Superior temporal gyrus (tissue), 1 donor: Measurements from ENCODE around the gene DIS3L2.
"Not testable (repeated sequence)": the region's sequence is repeated elsewhere in the genome, so short reads cannot be mapped to it uniquely, and the experiment has no call there.

Experiments
- DNase-seq: peaks from one replicate; pipeline ENCODE4 v3.0.0-alpha.2; 2016; ENCODE audit errors: extremely low spot score

DIS3L2 gene

DNA sequence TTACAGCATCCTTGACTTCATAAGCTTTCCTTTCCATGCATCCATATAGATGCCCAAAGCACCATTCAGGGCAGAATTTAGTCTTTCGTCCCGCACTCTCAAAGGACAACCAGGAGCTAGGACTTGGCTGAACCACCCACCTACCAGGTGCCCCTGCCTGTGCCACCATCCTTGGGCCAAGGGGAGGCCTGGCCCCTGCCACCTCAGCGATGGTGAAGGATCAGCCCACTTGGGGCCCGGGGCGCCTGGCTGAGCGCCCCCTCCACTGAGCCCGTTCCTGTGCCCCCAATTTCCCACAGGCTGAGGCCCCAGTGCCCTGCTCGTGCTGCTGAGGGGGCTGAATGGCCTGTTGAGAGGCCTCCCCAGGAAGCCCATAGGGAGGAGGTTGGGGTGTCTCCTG, 383.7 kb downstream of the DIS3L2 start:
- no peak for DNase-seq

DNA sequence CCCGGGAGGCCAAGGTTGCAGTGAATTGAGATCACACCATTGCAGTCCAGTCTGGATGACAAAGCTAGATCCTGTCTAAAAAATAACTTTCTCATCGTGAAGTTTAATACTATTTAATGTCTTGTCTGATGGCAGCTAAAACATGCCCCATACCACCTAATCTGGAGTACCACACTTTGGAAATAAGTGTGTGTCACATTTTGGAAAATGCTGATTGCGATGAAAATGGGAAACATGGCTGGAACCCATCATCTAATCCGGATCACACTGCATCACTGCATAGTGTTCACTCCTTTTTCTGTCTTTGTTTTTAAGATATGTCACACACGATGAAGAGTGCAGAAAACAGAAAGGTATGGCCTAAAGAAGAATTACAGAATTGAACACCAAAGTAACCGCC, 385.9 kb downstream of the DIS3L2 start:
- DNase-seq = no peak

DNA sequence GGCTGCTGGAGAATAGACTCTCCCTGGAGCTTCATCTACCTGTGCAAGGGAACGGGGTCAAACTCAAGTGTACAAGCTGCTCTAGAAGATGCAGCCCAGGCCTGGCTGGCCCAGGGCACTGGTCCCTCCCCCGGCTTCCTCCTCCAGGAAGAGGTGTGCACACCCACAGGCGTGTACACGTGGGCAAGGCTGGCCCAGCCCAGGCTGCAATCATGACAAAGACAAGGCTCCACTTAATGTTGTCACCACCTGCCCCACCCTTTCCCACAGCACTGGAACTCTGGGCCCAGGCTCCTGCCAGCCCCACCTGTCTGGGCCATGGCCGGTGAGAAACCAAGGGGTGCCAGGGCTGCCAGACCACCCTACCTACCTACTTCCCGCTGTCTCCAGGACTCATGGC, 387.4 kb downstream of the DIS3L2 start:
- no peak for DNase-seq

- no peak for DNase-seq
Observed at GRCh38 chr2:232349546-232349945, 388.0 kb downstream of the DIS3L2 start.

- no peak for DNase-seq
Observed at GRCh38 chr2:232349946-232350635, 388.6 kb downstream of the DIS3L2 start.

DNA sequence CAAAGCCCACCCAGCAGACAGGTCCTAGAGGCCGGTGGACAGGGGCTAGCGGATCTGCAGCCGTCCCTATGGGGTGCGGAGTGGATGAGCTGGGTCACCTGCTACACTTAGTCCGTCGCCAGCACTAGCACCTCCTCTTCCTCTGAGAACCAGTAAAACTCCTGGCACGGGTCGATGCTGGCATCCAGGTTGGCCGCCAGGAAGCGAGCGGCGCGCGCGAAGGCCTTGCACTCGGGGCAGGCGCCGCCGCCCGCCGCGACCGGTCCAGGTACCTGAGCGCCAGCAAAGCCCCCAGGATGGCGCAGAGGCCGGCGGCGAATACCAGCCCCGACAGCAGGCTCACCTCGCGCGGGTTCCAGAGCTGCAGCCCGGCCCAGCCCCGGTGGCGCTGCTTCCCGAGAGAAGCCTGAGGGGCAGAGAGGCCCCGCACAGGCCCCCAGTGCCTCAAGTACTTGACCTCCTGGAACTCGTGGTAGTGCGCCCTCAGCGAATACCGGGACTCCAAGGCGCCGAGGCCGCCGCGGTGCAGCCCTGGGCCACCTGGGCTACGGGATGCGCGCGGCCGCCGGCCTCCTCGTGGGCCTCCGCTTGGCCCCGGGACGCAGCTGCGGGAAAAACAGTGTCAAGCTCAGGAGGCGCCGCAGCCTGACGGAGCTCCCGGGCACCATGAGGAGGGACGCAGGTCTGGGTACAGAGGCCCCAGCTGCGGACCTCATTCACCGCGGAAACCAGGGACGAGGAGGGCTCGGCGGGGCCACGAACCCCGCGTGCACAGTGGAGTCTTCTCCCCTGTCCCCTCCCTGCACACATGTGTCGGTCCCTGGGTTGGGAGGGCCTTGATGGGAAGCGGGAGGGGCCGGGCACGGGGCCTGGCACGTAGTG, 389.5 kb downstream of the DIS3L2 start:
- no peak for DNase-seq

- DNase-seq = no peak
Observed at GRCh38 chr2:232351686-232352510, 390.4 kb downstream of the DIS3L2 start.

DNA sequence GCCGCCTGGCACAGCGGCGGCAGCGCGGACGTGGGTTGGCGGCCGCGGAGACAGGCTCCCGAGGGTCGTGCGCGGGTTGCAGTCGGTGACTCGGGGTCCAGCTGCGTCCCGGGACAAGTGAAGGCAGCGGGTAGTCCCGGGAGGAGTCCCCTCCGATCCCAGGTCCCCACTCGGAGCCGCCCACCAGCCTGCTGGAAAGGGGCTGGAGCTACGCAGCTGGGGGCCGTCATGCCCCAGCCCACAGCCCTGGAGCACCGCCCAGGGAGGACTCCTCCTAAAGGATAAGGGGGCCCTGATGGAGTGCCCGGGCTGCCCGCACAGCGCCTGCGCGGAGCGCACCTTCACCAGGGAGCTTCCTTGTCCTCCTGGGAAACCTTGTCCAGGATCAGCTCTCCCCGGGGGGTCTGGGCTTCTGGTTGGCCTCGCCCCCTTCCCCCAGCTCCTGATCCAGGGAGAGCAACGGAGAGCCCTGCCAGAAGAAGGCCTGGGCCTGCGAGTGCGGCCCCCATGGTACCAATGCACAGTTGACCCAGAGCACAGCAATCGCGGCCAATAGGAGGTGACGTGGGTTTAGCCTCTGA, 391.1 kb downstream of the DIS3L2 start:
- DNase-seq = no peak

DNA sequence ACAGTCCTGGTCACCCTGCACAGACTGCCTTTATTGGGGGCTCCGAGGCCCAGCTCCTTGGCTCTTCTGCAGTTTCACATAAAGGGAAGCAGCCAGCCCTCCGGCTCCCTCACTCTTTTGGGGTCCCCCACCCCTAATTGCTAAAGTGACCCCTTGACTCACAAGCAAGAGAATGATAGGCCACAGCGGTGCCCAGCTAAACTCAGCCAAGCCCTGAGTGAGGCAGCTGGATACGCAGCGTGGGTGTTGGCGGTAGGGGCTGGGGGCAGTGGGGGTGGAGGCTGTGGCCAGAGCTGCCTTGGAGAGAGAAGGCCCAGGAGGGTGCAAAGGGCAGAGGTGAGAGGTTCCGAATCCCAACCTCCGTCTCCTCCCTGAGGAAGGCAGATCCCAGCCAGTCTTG, 391.6 kb downstream of the DIS3L2 start:
- no peak for DNase-seq

DNA sequence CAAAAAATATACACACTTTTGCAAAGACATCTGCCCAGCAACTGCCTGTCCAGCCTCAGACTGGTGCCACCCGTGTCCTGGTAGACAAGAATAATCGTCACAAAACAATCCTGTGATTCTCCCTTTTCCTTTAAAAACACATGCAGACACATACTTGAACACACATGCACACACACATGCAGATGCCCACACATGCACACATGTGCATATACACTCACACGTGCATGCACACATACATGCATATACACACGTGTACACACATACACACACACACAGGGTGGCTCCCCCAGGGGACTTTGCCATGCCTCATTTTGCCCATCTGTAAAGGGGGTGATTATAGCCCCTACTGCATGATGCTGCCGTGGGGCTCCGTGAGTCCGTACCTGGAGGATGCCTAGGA, 392.1 kb downstream of the DIS3L2 start:
- DNase-seq = no peak

DNA sequence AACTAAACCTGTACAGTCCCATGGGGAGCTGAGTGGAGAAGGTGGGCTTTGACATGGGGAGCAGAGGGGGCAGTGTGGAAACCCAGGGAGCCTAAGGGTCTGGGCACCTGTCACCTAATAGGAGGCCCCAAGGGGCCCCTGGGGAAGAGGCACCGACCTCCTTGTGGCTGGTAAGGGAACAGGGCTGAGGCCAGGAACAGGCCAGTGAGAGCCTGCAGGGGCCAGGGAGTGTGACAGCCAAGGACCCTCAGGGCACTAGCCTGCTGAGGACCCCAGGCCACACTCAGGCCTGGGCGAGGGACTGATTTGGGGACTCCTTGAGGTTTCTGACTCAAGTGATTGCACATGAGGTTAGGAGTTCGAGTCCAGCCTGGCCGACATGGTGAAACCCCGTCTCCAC, 392.6 kb downstream of the DIS3L2 start:
- DNase-seq = no peak

DNA sequence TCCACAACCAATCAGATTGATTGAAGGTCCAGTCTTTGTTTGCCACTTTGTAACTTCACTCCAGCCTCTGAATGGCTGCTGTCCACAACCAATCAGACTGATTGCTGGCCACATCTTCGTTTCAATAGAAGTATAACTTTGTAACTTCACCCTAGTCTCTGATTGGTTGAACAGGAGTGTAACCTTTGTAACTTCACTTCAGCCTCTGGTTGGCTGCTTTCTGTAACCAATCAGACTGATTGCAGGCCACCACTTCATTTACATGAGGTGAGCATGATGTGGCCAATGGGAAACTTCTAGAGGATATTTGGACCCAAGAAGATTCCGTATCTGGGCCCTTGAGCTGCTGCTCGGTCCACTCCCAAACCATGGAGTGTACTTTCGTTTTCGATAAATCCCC, 400.1 kb downstream of the DIS3L2 start:
- DNase-seq = no peak

DNA sequence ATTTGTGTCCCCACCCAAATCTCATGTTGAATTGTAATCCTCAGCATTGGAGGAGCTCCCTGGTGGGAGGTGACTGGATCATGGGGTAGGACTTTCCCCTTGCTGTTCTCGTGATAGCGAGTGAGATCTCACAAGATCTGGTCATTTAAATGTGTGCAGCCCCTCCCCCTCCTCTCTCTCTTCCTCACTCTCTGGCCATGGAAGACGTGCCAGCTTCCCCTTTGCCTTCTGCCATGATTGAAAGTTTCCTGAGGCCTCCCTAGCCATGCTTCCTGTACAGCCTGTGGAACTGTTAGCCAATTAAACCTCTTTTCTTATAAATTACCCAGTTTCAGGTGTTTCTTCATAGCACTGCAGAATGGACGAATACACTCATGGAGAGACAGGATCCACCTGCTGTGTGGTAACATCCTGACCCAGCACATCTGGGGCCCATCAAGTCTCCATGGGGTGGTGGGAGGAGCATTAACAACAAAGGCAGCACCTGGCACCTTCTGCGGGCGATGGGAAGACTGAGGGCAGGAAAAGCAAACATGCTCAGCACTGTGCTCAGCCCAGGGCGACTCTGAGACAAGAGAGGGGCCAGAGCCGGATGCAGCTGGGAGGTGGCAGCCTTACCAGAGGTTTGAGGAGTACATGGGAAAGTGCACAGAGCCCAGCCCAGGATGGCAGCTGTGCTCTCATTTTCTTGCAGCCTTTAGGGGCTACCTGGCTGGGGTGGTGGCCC, 400.8 kb downstream of the DIS3L2 start:
- DNase-seq = no peak

DNA sequence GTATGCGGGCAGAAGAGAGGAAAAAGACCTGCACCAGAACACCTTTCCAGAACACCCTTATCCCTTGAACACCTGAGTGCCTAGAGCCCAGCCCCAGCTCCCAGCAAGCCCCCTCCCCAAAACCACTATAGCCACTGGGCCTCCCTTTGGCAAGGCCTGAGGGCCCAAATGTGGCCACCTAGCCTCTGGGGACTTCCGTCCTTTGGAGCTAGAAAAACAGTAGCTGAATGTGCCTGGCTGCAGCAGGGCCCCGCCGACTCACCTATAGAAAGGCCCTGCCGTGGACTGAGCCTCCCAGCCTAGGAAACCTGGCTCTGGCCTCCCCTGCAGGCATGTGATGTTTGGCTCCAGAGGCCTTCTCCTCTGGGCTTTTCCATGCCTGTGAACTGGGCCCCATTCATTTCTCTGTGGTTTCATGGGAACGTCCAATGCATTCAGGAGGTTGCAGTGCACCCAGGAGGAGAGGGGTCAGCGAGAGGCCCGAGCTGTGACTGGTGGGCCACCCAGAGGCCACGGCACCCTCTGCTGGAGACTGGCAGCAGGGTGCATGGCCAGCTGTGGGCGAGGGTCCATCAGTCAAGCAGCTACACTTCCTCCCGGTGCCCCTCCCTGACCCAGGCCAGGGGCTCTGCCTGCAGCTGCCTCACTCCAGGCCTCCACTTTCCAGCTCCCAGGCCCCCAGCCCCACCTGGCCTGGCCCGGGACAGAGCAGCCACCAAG, 401.7 kb downstream of the DIS3L2 start:
- DNase-seq = not testable (repeated sequence)

GRCh38 chr2:232363784-232364615, 402.5 kb downstream of the DIS3L2 start:
- DNase-seq = no peak

DNA sequence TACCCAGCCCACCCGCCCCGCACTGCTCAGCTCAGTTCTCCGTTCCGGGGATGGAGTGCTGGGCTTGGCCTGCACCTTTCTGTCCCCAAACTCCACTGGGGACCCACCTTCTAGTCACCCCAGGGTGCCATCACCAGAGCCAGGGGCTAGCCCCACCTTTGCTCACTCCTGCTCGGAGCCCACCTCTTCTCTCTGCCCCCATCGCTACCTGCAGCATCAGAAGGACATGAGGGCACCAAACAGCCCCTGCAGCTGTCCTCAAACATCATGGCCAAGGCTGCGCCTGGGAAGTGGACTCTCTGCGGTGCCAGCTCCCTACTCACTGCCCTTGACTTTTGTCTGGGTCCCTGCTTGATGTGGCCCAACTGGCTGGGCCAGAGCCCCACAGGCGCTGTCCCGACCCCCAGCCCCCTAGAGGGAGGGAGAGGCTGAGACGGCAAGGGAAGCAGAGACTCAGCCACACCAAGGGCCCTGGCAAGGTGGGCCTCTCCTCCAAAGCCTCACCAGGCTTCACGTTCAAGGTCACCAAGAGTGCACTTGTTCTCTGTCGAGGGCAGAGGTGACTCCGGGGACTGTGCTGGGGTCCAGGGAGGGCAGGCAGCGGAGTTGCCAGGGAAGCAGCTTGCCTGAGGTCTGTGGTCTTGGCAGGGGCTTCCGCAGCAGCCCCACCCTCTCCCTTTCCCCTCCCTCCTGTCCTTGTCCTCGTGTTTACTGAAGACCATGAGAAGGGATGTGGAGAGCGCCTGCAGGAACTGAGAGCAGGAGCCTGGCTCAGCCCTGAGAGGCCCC, 403.5 kb downstream of the DIS3L2 start:
- DNase-seq = not testable (repeated sequence)

- no peak for DNase-seq
Observed at GRCh38 chr2:232365621-232366321, 404.3 kb downstream of the DIS3L2 start.

- DNase-seq = not testable (repeated sequence)
Observed at GRCh38 chr2:232366461-232366860, 404.9 kb downstream of the DIS3L2 start.
